GM18526 (cell line): ENCODE results near the gene DSCAM.

ENCODE experiments used
- POLR2A ChIP-seq: IDR thresholded peaks from 3 replicates; pipeline ENCODE4 v1.6.1; 2011; ENCODE audit not compliant: insufficient read length; ENCODE audit errors: extremely low read depth

The DSCAM gene

GRCh38 chr21:40066221-40066620 lies 780.7 kb downstream of the DSCAM start:
- TF ChIP-seq POLR2A: no peak

- TF ChIP-seq POLR2A: no peak
These were observed 786.8 kb downstream of the DSCAM start for GRCh38 chr21:40060083-40060677.

- TF ChIP-seq POLR2A: no peak
These were observed 789.6 kb downstream of the DSCAM start for GRCh38 chr21:40057331-40057730.

GRCh38 chr21:40056031-40056430 lies 790.9 kb downstream of the DSCAM start:
- TF ChIP-seq POLR2A: no peak

- no peak for TF ChIP-seq POLR2A
These were observed 792.6 kb downstream of the DSCAM start for GRCh38 chr21:40054403-40054802.

- TF ChIP-seq POLR2A: no peak
These were observed 794.0 kb downstream of the DSCAM start for GRCh38 chr21:40053007-40053406.

- no peak for TF ChIP-seq POLR2A
These were observed 794.7 kb downstream of the DSCAM start for GRCh38 chr21:40052276-40052675.

- TF ChIP-seq POLR2A: no peak
These were observed 795.2 kb downstream of the DSCAM start for GRCh38 chr21:40051801-40052200.

- no peak for TF ChIP-seq POLR2A
These were observed 797.0 kb downstream of the DSCAM start for GRCh38 chr21:40049931-40050290.

- no peak for TF ChIP-seq POLR2A
These were observed 797.7 kb downstream of the DSCAM start for GRCh38 chr21:40049031-40049930.

GRCh38 chr21:40047993-40048730 lies 798.8 kb downstream of the DSCAM start:
- no peak for TF ChIP-seq POLR2A

- TF ChIP-seq POLR2A: no peak
These were observed 799.7 kb downstream of the DSCAM start for GRCh38 chr21:40047211-40047610.

- no peak for TF ChIP-seq POLR2A
These were observed 803.1 kb downstream of the DSCAM start for GRCh38 chr21:40043866-40044265.

- TF ChIP-seq POLR2A: no peak
These were observed 803.5 kb downstream of the DSCAM start for GRCh38 chr21:40043423-40043822.

GRCh38 chr21:40041446-40041845 lies 805.5 kb downstream of the DSCAM start:
- no peak for TF ChIP-seq POLR2A

- TF ChIP-seq POLR2A: no peak
These were observed 817.1 kb downstream of the DSCAM start for GRCh38 chr21:40029888-40030287.
